Tibial nerve (tissue), 3 donors: ENCODE results near the gene ATG9B.

Experiments used
- POLR2A ChIP-seq, 2 donors: fragments of 450-650 bp; IDR thresholded peaks; one replicate each; pipeline ENCODE4 v1.6.1; 2017; ENCODE audit warnings: antibody characterized with exemption in 2 of 2, mild to moderate bottlenecking in 2 of 2, moderate library complexity in 2 of 2
- TF ChIP-seq, protein P1 (sequence below), 5 experiments: fragments of 200-600 bp in 3 of 5; fragments of 450-650 bp in 2 of 5; sonication (generic) in 3 of 5; IDR thresholded peaks; one replicate each; pipeline ENCODE4 v1.5.1; 2016 to 2019; ENCODE audit warnings: antibody characterized with exemption in 5 of 5, mild to moderate bottlenecking in 3 of 5, moderate library complexity in 2 of 5

DNA sequence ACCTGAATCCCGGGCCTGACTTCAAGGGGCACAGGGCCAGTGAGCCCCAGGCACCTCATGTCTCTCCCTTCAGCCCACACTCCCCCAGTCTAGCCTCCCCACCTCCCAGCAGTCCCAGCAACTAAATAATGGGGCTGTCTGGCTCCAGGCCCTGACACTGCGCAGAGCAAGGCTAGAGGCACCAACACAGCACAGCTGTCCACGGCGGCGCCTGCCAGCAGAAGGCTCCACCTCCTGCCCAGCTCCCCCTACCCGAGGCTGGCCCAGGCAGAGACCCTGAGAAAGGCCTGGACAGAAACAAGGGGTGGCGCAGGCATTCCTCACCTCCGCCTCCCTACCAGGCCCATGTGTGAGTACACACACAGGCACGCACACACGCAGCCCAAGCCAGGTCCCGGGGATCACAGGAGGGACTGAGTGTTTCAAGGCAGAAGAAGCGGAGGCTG lies 52.2 kb downstream of the ATG9B start:
- TF ChIP-seq POLR2A (IDR thresholded peaks at IDR 0.05): no peak
- TF ChIP-seq, protein P1, sequence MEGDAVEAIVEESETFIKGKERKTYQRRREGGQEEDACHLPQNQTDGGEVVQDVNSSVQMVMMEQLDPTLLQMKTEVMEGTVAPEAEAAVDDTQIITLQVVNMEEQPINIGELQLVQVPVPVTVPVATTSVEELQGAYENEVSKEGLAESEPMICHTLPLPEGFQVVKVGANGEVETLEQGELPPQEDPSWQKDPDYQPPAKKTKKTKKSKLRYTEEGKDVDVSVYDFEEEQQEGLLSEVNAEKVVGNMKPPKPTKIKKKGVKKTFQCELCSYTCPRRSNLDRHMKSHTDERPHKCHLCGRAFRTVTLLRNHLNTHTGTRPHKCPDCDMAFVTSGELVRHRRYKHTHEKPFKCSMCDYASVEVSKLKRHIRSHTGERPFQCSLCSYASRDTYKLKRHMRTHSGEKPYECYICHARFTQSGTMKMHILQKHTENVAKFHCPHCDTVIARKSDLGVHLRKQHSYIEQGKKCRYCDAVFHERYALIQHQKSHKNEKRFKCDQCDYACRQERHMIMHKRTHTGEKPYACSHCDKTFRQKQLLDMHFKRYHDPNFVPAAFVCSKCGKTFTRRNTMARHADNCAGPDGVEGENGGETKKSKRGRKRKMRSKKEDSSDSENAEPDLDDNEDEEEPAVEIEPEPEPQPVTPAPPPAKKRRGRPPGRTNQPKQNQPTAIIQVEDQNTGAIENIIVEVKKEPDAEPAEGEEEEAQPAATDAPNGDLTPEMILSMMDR (IDR thresholded peaks at IDR 0.05): no peak
